IMR-90 (cell line): Measurements from ENCODE around the gene MARCHF9. TPM values are rescaled to one million over a fixed set of nuclear protein-coding genes. Genes with fewer than 3 reads are reported as not detected.

Source experiments
- ATAC-seq: fragments of 200-7000 bp; cut with Tn5 transposase; 2 replicates; pipeline ENCODE4 v1.9.1; 2020; ENCODE audit warnings: low read depth, mild to moderate bottlenecking, moderate library complexity
- BruUV-seq: library from RNA; stranded (reverse); fragments of 400-500 nt; replicated peaks from 2 replicates; lab custom pipeline; 2021; lab: Mats Ljungman, UMichigan
- CTCF ChIA-PET: fragments of 300-600 bp; formaldehyde crosslinking; extraction: SDS; loops from one replicate; lab custom pipeline; 2021; ENCODE audit warnings: antibody characterized with exemption; lab: Yijun Ruan, JAX
- POLR2A ChIA-PET: fragments of 300-600 bp; sonication (Branson Sonifier 250); formaldehyde crosslinking; loops from one replicate; lab custom pipeline; 2022; ENCODE audit warnings: antibody characterized with exemption; ENCODE audit not compliant: unreplicated experiment; lab: Charles Lee
- DNase-seq: peaks from one replicate; pipeline ENCODE4 v3.0.0; 2013
- H2AFZ ChIP-seq: replicated peaks from 2 replicates; pipeline ENCODE3; 2013; ENCODE audit warnings: low read length, mild to moderate bottlenecking; ENCODE audit not compliant: poor library complexity
- H2AK5ac ChIP-seq: 2 replicates; pipeline ENCODE4 v1.6.1; 2013; ENCODE audit warnings: low read depth, low read length, inconsistent platforms
- H2AK9ac ChIP-seq: replicated peaks from 2 replicates; pipeline ENCODE3; 2013; ENCODE audit warnings: mild to moderate bottlenecking, low read depth, low read length, moderate library complexity; ENCODE audit not compliant: poor library complexity
- H2BK120ac ChIP-seq: 2 replicates; pipeline ENCODE4 v1.6.1; 2013; ENCODE audit warnings: low read depth, low read length, inconsistent platforms
- H2BK15ac ChIP-seq: 3 replicates; pipeline ENCODE4 v1.6.1; 2013; ENCODE audit warnings: low read depth, low read length, inconsistent platforms
- H2BK20ac ChIP-seq: 2 replicates; pipeline ENCODE4 v1.6.1; 2013; ENCODE audit warnings: low read depth, mild to moderate bottlenecking, inconsistent platforms, low read length, moderate library complexity
- H2BK5ac ChIP-seq: 2 replicates; pipeline ENCODE4 v1.6.1; 2013; ENCODE audit warnings: mild to moderate bottlenecking, low read depth, low read length, inconsistent platforms; ENCODE audit not compliant: poor library complexity, severe bottlenecking
- H3K14ac ChIP-seq: replicated peaks from 2 replicates; pipeline ENCODE4 v1.6.1; 2013; ENCODE audit warnings: low read depth, low read length, inconsistent platforms
- H3K18ac ChIP-seq: 2 replicates; pipeline ENCODE4 v1.6.1; 2013; ENCODE audit warnings: low read depth, low read length, control low read depth
- H3K23ac ChIP-seq: 2 replicates; pipeline ENCODE4 v1.6.1; 2013; ENCODE audit warnings: low read depth, low read length, inconsistent platforms
- H3K27ac ChIP-seq: 2 replicates; pipeline ENCODE4 v1.5.1; 2013; ENCODE audit warnings: mild to moderate bottlenecking, control low read depth, low read length; ENCODE audit not compliant: insufficient read depth
- H3K27me3 ChIP-seq: 2 replicates; pipeline ENCODE4 v1.6.1; 2013; ENCODE audit warnings: low read length; ENCODE audit not compliant: control insufficient read depth, insufficient read depth
- H3K36me3 ChIP-seq: 2 replicates; pipeline ENCODE4 v1.6.1; 2013; ENCODE audit warnings: low read length, mixed read lengths; ENCODE audit not compliant: control insufficient read depth, insufficient read depth
- H3K4ac ChIP-seq: 2 replicates; pipeline ENCODE4 v1.6.1; 2013; ENCODE audit warnings: low read depth, low read length, inconsistent platforms
- H3K4me1 ChIP-seq: 2 replicates; pipeline ENCODE4 v1.6.1; 2013; ENCODE audit warnings: low read length, mixed read lengths; ENCODE audit not compliant: control insufficient read depth, insufficient read depth
- H3K4me2 ChIP-seq: 2 replicates; pipeline ENCODE4 v1.6.1; 2013; ENCODE audit warnings: low read depth, mild to moderate bottlenecking, control low read depth, low read length, moderate library complexity
- H3K4me3 ChIP-seq: 2 replicates; pipeline ENCODE4 v1.5.1; 2013; ENCODE audit warnings: low read depth, mild to moderate bottlenecking, control low read depth, low read length, moderate library complexity; ENCODE audit not compliant: insufficient read depth
- H3K56ac ChIP-seq: 2 replicates; pipeline ENCODE4 v1.6.1; 2013; ENCODE audit warnings: low read length, inconsistent platforms; ENCODE audit not compliant: insufficient read depth; ENCODE audit errors: extremely low read depth
- H3K79me1 ChIP-seq, 2 experiments: 2 replicates each; pipeline ENCODE4 v1.6.1; 2013; ENCODE audit warnings: low read length in 2 of 2, inconsistent platforms in 1 of 2, low read depth in 1 of 2
- H3K9ac ChIP-seq: 2 replicates; pipeline ENCODE4 v1.6.1; 2013; ENCODE audit warnings: low read depth, low read length, control low read depth
- H3K9me1 ChIP-seq: 2 replicates; pipeline ENCODE4 v1.6.1; 2013; ENCODE audit warnings: low read length, inconsistent platforms; ENCODE audit not compliant: insufficient read depth
- H3K9me3 ChIP-seq: 2 replicates; pipeline ENCODE4 v1.6.1; 2013; ENCODE audit warnings: low read length; ENCODE audit not compliant: control insufficient read depth, insufficient read depth
- H4K20me1 ChIP-seq: 2 replicates; pipeline ENCODE4 v1.6.1; 2013; ENCODE audit warnings: low read length, inconsistent platforms; ENCODE audit not compliant: insufficient read depth
- H4K5ac ChIP-seq: 2 replicates; pipeline ENCODE4 v1.6.1; 2013; ENCODE audit warnings: mild to moderate bottlenecking, low read depth, low read length, control low read depth
- H4K8ac ChIP-seq, 2 experiments: 2 replicates each; pipeline ENCODE4 v1.6.1; 2013; ENCODE audit warnings: low read depth in 2 of 2, low read length in 2 of 2, control low read depth in 1 of 2, inconsistent platforms in 1 of 2
- H4K91ac ChIP-seq: 2 replicates; pipeline ENCODE4 v1.6.1; 2013; ENCODE audit warnings: low read depth, low read length, inconsistent platforms; ENCODE audit not compliant: insufficient read depth
- BHLHE40 ChIP-seq: fragments of 150-350 bp; IDR thresholded peaks from 2 replicates; pipeline ENCODE4 v1.6.1; 2016; ENCODE audit warnings: mild to moderate bottlenecking, low read depth, low read length
- MAZ ChIP-seq: IDR thresholded peaks from 2 replicates; pipeline ENCODE4 v1.6.1; 2012; ENCODE audit warnings: low read depth, mild to moderate bottlenecking, low read length, improper control_type of control experiment, moderate library complexity, borderline replicate concordance
- WGBS, 2 experiments: methylation state at CpG; one replicate each; pipeline versions ENCODE4 v1.1.5 to v1.1.7; 2013; ENCODE audit warnings: missing lambda C conversion rate in 2 of 2; ENCODE audit not compliant: insufficient read length in 1 of 2; ENCODE audit errors: extremely low coverage in 2 of 2; 5-methylcytosine and 5-hydroxymethylcytosine counted together
- dilution Hi-C: fragments of 300-500 bp; cut with HindIII; formaldehyde crosslinking; loops from one replicate; pipeline ENCODE4 v1.14.3; 2018; ENCODE audit warnings: low sequenced_read_pairs; ENCODE audit not compliant: unreplicated experiment
- in situ Hi-C: fragments of 300-500 bp; cut with MboI; formaldehyde crosslinking; loops from 3 replicates; pipeline ENCODE4 v1.14.3; 2019; ENCODE audit warnings: low sequenced_read_pairs, inconsistent platforms, mixed read lengths
- intact Hi-C: fragments of 100-400 bp; cut with micrococcal nuclease; formaldehyde crosslinking; loops from 2 replicates; pipeline ENCODE4 v1.10.0; 2022
- polyA plus RNA-seq, 3 experiments: library from polyadenylated mRNA; depleted of rRNA; stranded (reverse); fragments of >200 nt; gene quantifications; 2 replicates each; pipeline ENCODE4 v1.2.3, GENCODE V29; 2012; ENCODE audit warnings: low replicate concordance in 1 of 3
- total RNA-seq: library from RNA; depleted of rRNA; stranded (reverse); fragments of >200 nt; gene quantifications from 2 replicates; pipeline ENCODE4 v1.2.3, GENCODE V29; 2012
- TF ChIP-seq, protein P1 (sequence below): fragments of 150-350 bp; IDR thresholded peaks from 2 replicates; pipeline ENCODE4 v1.6.1; 2017; ENCODE audit warnings: mild to moderate bottlenecking, antibody characterized with exemption, low read length, low read depth

The MARCHF9 gene
- total and polyA plus RNA-seq, 2 of the 4 experiments (the other 2 are of a cell fraction): 1.1 to 5.4 TPM

- H3K23ac ChIP-seq: no peak overlapping the region; the same call in 1 of the 2 replicates
- ATAC-seq (no peak), DNase-seq (no peak)
- H3K9me3 ChIP-seq: peaks cover 2% of the 10 kb centered on the region; the same call in 1 of the 2 replicates
- H4K20me1 ChIP-seq: no peaks in the 10 kb centered on the region
- 16% methylated on average over 4 of the region's 17 CpGs; no CpG with 5 or more reads in 1 of the 2 experiments for whole genome bisulfite sequencing, 2 experiments
- peak overlapping the region; percentile 82 for H2AFZ ChIP-seq
- peak overlapping the region; percentile 52 for H2AK9ac ChIP-seq
- in situ Hi-C loops: no loop called here
- no peak overlapping the region for H2BK120ac ChIP-seq
- H3K56ac ChIP-seq: no peak overlapping the region
- peaks cover 43% of the 10 kb centered on the region for H3K27me3 ChIP-seq
- H3K4ac ChIP-seq: no peak overlapping the region; the same call in 1 of the 2 replicates
- 0 out of 2 replicates have a peak, but pooled peaks cover 3% of the 10 kb centered on the region for H3K9me1 ChIP-seq
- TF ChIP-seq MAZ: no peak
- TF ChIP-seq, protein P1, sequence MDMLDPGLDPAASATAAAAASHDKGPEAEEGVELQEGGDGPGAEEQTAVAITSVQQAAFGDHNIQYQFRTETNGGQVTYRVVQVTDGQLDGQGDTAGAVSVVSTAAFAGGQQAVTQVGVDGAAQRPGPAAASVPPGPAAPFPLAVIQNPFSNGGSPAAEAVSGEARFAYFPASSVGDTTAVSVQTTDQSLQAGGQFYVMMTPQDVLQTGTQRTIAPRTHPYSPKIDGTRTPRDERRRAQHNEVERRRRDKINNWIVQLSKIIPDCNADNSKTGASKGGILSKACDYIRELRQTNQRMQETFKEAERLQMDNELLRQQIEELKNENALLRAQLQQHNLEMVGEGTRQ: no peak
- TF ChIP-seq BHLHE40: 0 out of 2 replicates have a peak, but pooled peaks have one; percentile 3
- CTCF ChIA-PET: no interaction called here
- H4K5ac ChIP-seq: no peak overlapping the region
- no peaks in the 10 kb centered on the region for H3K79me1 ChIP-seq
- H3K27ac ChIP-seq: no peak overlapping the region
- no peak overlapping the region for H2AK5ac ChIP-seq
- H4K91ac ChIP-seq: no peak overlapping the region
- H3K14ac ChIP-seq: 0 out of 2 replicates have a peak overlapping the region, but pooled peaks have one; percentile 29
- no peak overlapping the region for H2BK20ac ChIP-seq
- H3K4me3 ChIP-seq: peak overlapping the region; percentile 35
- dilution Hi-C loops: no loop called here
- BruUV-seq: no TSS peak
- H3K4me2 ChIP-seq: peak overlapping the region; percentile 68
- no peak overlapping the region for H3K18ac ChIP-seq
- no peak overlapping the region for H2BK5ac ChIP-seq
- no peak overlapping the region for H3K9ac ChIP-seq
- intact Hi-C loops: no loop called here
- H4K8ac ChIP-seq: no peak overlapping the region
- no peak overlapping the region for H2BK15ac ChIP-seq
- peaks cover 8% of the 10 kb centered on the region; the same call in 1 of the 2 replicates for H3K4me1 ChIP-seq
- H3K36me3 ChIP-seq: peaks cover 1% of the 10 kb centered on the region; the same call in 1 of the 2 replicates
- POLR2A ChIA-PET: no interaction called here
Observed at GRCh38 chr12:57764662-57765002, 9.7 kb downstream of the MARCHF9 start.
